Activated T-helper 1 cell treated with anti-CD3 and anti-CD28 coated beads, Interleukin-12 subunit alpha, Interleukin-12 subunit beta, Interleukin-2, Interleukin-4 antibody, amounts not matched to agents 30 ng/mL and 10 ng/mL and 1 ng/mL, durations not matched to agents 14 hours and 24 hours and 36 hours (primary cell): Measurements from ENCODE around the gene GZMM. TPM values are rescaled to one million over a fixed set of nuclear protein-coding genes. Genes with fewer than 3 reads are reported as not detected.

Source experiments
- DNase-seq: peaks from one replicate; pipeline ENCODE4 v3.0.0; 2021; ENCODE audit warnings: low spot score
- H3K27ac Mint-ChIP-seq: one replicate; pipeline ENCODE4 v1.8.0; 2021; ENCODE audit warnings: mild to moderate bottlenecking, mixed read lengths
- H3K27me3 Mint-ChIP-seq: one replicate; pipeline ENCODE4 v1.8.0; 2022; ENCODE audit warnings: mild to moderate bottlenecking, moderate library complexity, mixed read lengths; ENCODE audit not compliant: insufficient read depth
- H3K36me3 Mint-ChIP-seq: one replicate; pipeline ENCODE4 v1.8.0; 2021; ENCODE audit warnings: low read depth, mixed read lengths
- H3K4me1 Mint-ChIP-seq: one replicate; pipeline ENCODE4 v1.8.0; 2021; ENCODE audit warnings: low read depth, mixed read lengths
- H3K4me3 Mint-ChIP-seq: one replicate; pipeline ENCODE4 v1.8.0; 2021; ENCODE audit warnings: mild to moderate bottlenecking, moderate library complexity, mixed read lengths
- H3K9me3 Mint-ChIP-seq: one replicate; pipeline ENCODE4 v1.8.0; 2021; ENCODE audit warnings: mixed read lengths
- intact Hi-C: fragments of 100-400 bp; cut with micrococcal nuclease; formaldehyde crosslinking; loops from one replicate; pipeline ENCODE4 v1.15.1; 2024
- total RNA-seq: library from RNA; stranded (reverse); gene quantifications from 2 replicates; pipeline ENCODE4 v1.2.3, GENCODE V29; 2022

Gene GZMM
- total RNA-seq, 1 donor from 2014 or later = 55.6 TPM

DNA sequence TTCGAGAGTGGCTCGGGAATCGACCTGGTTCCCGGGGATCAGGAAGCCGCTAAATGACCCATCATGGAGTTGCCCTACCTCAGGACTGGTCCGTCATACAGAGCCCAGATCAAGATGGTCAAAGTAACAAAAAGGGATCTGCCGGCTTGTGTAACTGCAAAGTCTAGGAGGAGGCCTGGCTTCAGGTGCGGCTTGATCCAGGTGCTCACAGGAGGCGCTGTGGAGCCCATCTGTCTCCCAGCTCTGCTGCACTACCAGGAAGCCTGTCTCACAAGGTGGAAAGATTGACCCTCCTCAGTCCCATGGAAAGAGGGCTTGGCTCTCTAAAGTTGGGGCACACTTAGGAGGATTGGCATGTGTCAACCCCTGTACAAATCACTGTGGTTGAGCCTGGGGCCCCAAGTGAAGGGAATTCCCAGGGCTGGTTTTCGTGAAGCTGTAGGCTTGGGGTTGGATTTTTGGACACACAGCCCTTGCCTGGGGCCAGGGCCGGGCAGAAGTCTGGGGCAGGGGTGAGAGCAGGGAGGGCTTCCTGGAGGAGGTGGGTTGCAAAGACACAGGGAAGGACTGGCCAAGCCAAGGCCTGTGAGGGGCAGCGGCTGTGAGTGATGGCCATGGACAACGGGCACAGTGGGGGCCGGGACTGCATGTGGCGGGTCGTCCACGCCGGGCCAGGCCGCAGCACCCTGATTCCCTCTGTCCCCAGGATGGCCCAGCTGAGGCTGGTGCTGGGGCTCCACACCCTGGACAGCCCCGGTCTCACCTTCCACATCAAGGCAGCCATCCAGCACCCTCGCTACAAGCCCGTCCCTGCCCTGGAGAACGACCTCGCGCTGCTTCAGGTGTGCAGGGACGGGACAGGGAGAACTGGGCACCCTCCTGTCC lies 4.2 kb downstream of the GZMM start:
- peaks cover 14% of the 10 kb centered on the region for H3K4me1 Mint-ChIP-seq
- H3K27ac Mint-ChIP-seq = no peak overlapping the region
- H3K27me3 Mint-ChIP-seq = no peaks in the 10 kb centered on the region
- intact Hi-C loops = no loop called here
- H3K4me3 Mint-ChIP-seq = no peak overlapping the region
- H3K36me3 Mint-ChIP-seq = peaks cover 9% of the 10 kb centered on the region
- DNase-seq = no peak
- H3K9me3 Mint-ChIP-seq = no peaks in the 10 kb centered on the region

DNA sequence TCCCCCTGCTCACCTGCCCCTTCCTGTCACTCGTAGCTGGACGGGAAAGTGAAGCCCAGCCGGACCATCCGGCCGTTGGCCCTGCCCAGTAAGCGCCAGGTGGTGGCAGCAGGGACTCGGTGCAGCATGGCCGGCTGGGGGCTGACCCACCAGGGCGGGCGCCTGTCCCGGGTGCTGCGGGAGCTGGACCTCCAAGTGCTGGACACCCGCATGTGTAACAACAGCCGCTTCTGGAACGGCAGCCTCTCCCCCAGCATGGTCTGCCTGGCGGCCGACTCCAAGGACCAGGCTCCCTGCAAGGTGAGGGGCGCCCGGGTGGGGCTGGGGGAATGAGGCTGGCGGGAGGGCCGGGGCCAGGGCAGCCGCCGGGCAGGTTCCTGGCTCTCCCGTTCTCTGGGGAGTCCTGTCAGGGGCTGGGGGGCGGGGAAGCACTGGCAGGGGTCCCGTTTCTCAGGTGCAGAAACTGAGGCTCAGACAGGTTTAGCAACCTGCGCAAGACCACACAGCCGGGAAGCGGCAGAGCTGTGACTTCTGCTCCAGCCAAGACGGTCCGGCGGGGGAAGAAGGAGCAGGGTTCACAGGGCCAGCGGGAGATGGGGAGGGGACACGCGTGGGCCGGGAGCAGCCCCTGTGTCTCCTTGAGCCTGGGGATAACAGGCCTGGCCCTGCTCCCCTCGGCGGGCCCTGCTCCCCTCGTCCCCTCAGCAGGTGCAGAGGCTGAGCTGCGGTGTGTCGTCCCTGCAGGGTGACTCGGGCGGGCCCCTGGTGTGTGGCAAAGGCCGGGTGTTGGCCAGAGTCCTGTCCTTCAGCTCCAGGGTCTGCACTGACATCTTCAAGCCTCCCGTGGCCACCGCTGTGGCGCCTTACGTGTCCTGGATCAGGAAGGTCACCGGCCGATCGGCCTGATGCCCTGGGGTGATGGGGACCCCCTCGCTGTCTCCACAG lies 5.3 kb downstream of the GZMM start:
- Mint-ChIP-seq H3K4me3 (no peak overlapping the region), H3K9me3 (no peaks in the 10 kb centered on the region), H3K4me1 (peaks cover 9% of the 10 kb centered on the region), H3K27me3 (no peaks in the 10 kb centered on the region), H3K27ac (no peak overlapping the region), H3K36me3 (peaks cover 2% of the 10 kb centered on the region)
- intact Hi-C loops = no loop called here
- no peak for DNase-seq

DNA sequence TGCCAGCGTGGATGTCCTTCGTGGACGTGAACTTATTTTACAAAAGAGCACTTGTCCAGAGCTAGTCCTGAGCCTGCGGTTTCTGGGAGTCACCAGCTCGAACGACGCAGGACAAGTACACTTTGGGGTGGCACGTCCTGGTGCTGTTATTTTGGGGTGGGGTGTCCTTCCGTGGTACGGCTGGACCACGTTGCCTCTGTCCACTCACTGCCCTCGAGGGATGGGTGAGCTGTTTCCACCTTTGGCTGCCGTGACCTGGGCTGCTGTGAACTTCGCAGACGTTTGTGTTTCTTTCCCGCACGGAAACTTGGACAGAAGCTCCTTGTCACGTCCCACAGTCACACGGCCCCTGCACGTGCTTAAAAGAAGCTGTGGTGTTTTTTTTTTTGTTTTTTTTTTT lies 11.0 kb downstream of the GZMM start:
- H3K4me1 Mint-ChIP-seq = no peaks in the 10 kb centered on the region
- H3K4me3 Mint-ChIP-seq = no peak overlapping the region
- DNase-seq = no peak
- H3K27me3 Mint-ChIP-seq = no peaks in the 10 kb centered on the region
- no peaks in the 10 kb centered on the region for H3K36me3 Mint-ChIP-seq
- H3K9me3 Mint-ChIP-seq = no peaks in the 10 kb centered on the region
- intact Hi-C loops = no loop called here
- no peak overlapping the region for H3K27ac Mint-ChIP-seq

DNA sequence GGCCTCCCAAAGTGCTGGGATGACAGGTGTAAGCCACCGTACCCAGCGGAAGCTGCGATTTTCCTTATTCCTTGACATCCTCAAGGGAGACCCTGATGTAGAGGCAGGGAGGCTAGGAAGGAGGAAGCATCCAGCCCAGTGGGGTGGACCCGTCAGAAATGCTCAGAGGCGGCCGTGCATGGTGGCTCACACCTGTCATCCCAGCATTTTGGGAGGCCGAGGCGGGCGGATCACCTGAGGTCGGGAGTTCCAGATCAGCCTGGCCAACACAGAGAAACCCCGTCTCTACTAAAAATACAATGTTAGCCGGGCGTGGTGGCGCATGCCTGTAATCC lies 11.6 kb downstream of the GZMM start:
- DNase-seq = no peak
- H3K9me3 Mint-ChIP-seq = no peaks in the 10 kb centered on the region
- no peak overlapping the region for H3K4me3 Mint-ChIP-seq
- no peaks in the 10 kb centered on the region for H3K36me3 Mint-ChIP-seq
- H3K27ac Mint-ChIP-seq = no peak overlapping the region
- no peaks in the 10 kb centered on the region for H3K4me1 Mint-ChIP-seq
- intact Hi-C loops = no loop called here
- H3K27me3 Mint-ChIP-seq = no peaks in the 10 kb centered on the region

DNA sequence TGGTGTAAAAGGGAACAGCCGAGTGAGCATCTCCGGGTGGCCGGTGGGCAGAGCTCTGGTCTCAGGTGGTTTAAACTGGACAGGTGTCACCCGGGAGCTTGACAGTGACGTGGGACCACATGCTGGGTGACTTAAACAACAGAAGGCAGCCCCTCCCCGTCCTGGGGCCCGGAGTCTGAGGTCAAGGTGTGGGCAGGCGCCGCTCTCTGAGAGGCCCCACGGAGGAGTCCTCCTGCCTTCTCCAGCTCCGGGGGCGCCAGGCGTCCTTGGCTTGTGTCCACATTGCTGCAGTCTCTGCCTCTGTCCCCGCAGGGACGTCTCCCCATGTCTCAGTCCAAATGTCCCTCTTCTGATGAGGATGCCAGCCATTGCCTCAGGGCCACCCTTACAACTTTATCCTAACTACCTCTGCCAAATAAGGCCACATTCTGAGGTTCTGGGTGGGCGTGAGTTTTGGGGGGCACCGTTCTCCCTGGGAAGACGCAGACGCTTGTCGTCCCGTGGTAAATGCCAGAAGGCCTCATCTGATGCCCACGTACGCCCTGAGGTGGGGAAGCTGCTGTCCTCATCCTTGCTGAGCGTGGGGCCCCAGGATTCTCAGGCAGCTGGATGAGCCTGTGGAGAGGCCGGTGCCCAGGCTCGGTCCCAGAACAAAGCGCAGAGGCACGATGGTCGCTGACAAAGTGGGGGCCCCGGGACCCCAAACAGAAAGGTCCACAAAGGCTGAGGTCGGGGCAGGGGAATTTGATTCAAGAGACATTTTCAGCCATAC lies 12.9 kb downstream of the GZMM start:
- DNase-seq = no peak
- Mint-ChIP-seq H3K4me3 (no peak overlapping the region), H3K36me3 (no peaks in the 10 kb centered on the region), H3K27me3 (peaks cover 2% of the 10 kb centered on the region), H3K9me3 (no peaks in the 10 kb centered on the region), H3K4me1 (no peaks in the 10 kb centered on the region), H3K27ac (no peak overlapping the region)
- intact Hi-C loops = no loop called here

DNA sequence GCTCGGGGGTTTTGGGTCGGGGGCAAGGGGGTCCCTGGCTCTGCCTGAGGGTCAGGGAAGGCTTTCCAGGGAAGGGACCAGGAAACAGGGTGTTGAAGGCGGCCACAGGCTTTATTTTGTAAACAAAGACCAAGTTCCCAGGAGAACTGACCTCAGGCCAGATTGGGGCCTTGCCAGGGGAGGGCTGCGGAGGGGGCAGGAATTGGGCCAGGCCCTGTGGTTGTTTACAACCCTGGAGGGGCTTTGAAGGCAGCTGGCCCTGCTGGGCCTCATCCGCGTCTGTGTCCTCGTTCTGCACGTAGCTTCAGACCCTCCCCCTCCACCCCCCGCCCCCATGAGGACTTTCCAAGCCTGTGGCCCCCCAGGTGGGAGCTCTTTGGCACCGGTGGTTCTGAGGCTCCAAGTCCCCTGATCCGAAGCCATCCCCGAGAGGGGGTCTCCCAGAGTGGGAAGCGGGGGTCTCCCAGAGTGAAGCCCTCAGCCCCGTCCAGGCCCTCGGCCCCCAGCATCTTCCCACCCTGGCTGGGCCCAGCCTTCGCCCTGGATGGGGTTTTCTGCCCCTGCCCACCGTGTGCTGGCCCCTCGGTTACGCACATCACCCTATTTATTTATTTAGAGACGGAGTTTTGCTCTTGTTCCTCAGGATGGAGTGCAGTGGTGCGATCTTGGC lies 15.1 kb downstream of the GZMM start:
- Mint-ChIP-seq H3K4me3 (no peak overlapping the region), H3K36me3 (no peaks in the 10 kb centered on the region), H3K27me3 (peaks cover 2% of the 10 kb centered on the region), H3K9me3 (no peaks in the 10 kb centered on the region), H3K27ac (no peak overlapping the region), H3K4me1 (no peaks in the 10 kb centered on the region)
- DNase-seq = no peak
- intact Hi-C loops = no loop called here

DNA sequence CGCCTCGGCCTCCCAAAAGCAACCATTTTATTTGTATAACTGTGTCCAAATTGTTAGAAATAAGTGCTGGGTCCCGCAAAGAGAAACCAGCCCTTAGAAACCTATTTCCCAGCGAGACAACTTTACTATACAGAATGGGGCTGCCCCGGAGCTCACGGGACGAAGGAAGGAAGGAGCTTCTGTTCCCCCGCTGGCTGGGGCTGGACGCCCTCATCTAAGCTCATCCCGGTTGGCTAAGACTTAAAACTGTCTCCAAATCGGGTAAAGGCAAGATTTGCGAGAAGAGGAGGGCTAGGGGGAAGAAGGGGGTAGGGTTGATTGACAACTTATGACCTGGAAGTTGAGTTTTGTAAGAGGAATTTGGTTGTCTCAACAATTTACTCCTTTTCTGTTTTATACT lies 16.3 kb downstream of the GZMM start:
- intact Hi-C loops = no loop called here
- no peaks in the 10 kb centered on the region for H3K36me3 Mint-ChIP-seq
- no peak for DNase-seq
- no peaks in the 10 kb centered on the region for H3K4me1 Mint-ChIP-seq
- peaks cover 2% of the 10 kb centered on the region for H3K27me3 Mint-ChIP-seq
- H3K27ac Mint-ChIP-seq = no peak overlapping the region
- H3K4me3 Mint-ChIP-seq = no peak overlapping the region
- H3K9me3 Mint-ChIP-seq = no peaks in the 10 kb centered on the region

DNA sequence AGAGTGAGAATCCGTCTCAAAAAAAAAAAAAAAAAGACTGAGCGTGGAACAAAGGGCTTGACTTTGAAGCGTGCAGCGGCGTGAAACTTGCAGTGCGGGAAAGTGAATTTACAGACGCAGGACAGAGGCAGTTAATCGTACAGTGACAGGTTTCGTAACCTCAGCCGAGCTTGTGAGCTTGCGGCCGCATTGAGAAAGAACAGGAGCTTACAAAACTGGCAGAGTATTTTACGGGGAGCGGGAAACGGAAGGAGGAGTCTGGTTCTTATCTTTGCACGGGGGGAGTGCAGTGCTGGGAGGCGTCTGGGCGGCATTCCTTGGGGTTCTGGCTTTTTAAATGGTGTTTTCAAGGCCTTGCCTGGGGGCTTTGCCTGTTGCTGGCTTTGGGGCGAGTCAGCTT lies 22.6 kb downstream of the GZMM start:
- H3K27ac Mint-ChIP-seq = no peak overlapping the region
- peaks cover 6% of the 10 kb centered on the region for H3K27me3 Mint-ChIP-seq
- DNase-seq = no peak
- H3K4me1 Mint-ChIP-seq = peaks cover 6% of the 10 kb centered on the region
- no peaks in the 10 kb centered on the region for H3K36me3 Mint-ChIP-seq
- intact Hi-C loops = no loop called here
- H3K9me3 Mint-ChIP-seq = no peaks in the 10 kb centered on the region
- H3K4me3 Mint-ChIP-seq = no peak overlapping the region

DNA sequence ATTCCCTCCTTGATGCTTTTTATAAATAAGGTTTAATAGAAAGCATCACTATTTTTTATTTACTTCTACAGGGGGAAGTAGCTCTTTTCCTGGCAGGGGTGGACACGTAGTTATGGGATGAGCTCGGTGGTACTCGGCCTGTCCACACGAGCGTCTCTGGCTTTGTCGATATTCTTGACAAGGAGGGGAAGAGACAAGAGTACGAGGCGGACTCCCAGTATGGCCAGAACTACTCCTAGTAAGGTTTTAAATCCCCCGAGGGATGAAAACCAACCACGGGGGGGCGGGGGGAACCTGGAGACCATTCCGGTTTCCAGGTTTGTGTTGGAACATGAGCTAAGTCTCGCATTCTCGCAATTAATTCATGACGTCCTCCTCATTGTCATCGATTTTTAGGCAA lies 23.0 kb downstream of the GZMM start:
- Mint-ChIP-seq H3K9me3 (no peaks in the 10 kb centered on the region), H3K4me3 (no peak overlapping the region), H3K36me3 (no peaks in the 10 kb centered on the region), H3K27me3 (peaks cover 6% of the 10 kb centered on the region), H3K27ac (no peak overlapping the region), H3K4me1 (peaks cover 9% of the 10 kb centered on the region)
- intact Hi-C loops = no loop called here
- no peak for DNase-seq

DNA sequence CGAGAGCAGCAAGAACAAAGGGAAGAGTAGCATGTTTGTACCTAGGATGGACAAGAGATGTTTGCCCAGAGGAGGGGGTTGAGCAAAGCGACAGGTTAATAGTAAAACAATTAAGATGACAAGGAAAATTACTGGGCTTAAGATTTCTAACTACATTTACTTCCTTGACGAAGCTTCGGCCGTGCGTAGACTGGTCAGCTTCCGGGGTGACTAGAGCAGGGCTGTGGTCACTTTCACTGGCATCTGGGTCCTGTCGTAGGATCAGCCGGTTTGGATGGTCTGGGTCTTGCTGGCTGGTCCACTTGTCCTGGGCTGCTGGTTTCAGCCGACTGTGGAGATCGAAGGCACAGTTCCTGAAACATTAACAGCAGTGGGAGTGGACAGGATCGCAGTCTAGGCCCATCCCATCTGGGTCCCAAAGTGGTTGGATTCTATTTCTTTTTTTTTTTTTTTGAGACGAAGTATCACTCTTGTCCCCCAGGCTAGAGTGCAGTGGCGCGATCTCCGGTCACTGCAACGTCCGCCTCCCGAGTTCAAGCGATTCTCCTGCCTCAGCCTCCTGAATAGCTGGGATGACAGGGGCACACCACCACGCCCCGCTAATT lies 23.5 kb downstream of the GZMM start:
- DNase-seq = no peak
- intact Hi-C loops = no loop called here
- peaks cover 6% of the 10 kb centered on the region for H3K27me3 Mint-ChIP-seq
- H3K36me3 Mint-ChIP-seq = no peaks in the 10 kb centered on the region
- H3K9me3 Mint-ChIP-seq = no peaks in the 10 kb centered on the region
- H3K4me1 Mint-ChIP-seq = peaks cover 14% of the 10 kb centered on the region
- H3K27ac Mint-ChIP-seq = peak overlapping the region; percentile 13
- no peak overlapping the region for H3K4me3 Mint-ChIP-seq

DNA sequence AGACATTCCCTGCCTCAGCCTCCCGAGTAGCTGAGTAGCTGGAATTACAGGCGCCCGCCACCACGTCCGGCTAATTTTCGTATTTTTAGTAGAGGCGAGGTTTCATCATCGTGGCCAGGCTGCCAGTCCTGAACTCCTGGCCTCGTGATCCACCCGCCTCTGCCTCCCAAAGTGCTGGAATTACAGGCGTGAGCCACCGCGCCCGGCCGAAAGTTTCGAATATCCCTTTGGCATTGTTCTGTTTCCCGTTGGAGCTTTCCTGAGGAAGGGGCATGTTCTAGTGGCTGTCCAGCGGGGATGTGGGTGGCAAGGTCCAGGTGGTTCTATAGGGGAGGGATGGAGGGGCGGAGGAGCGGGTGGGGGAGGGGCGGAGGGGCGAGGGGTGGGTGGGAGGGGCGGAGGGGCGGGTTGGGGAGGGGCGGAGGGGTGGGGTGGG lies 26.4 kb downstream of the GZMM start:
- intact Hi-C loops = no loop called here
- H3K4me1 Mint-ChIP-seq = peaks cover 25% of the 10 kb centered on the region
- DNase-seq = no peak
- H3K36me3 Mint-ChIP-seq = peaks cover 4% of the 10 kb centered on the region
- peak overlapping the region; percentile 87 for H3K27ac Mint-ChIP-seq
- H3K9me3 Mint-ChIP-seq = no peaks in the 10 kb centered on the region
- H3K4me3 Mint-ChIP-seq = peak overlapping the region; percentile 62
- H3K27me3 Mint-ChIP-seq = peaks cover 6% of the 10 kb centered on the region

DNA sequence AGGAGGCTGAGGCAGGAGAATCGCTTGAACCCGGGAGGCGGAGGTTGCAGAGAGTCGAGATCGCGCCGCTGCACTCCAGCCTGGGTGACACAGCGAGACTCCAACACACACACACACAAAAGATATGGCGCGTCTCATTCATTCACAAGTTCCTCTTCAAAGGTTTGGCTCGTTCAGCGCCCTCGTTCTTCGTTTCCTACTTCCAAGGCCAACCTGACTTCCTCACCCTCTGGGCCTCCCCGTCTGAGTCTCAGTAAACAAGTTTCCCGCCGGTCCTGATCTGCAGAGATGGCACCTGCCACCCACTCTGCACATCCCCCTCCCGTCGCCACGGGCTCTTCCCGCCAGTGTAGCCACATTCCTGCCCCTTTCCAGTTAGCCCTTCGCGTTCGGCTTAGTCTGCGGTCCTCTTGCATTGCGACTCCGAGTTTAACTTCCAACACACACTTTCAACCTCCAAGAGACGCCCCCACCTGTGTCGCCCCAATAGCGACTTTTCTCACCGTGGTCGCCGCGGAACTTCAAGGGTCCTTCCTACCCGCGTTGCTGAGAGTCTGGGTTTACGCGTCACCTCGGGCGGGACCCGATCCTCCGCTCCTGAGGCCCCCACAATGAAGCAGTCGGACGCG lies 27.2 kb downstream of the GZMM start:
- Mint-ChIP-seq H3K27me3 (peaks cover 6% of the 10 kb centered on the region), H3K4me1 (peaks cover 25% of the 10 kb centered on the region), H3K27ac (peak overlapping the region; percentile 99), H3K4me3 (peak overlapping the region; percentile 88), H3K9me3 (no peaks in the 10 kb centered on the region), H3K36me3 (peaks cover 4% of the 10 kb centered on the region)
- intact Hi-C loops = no loop called here
- DNase-seq = peak; percentile 32
